Right lobe of liver (tissue), 4 donors: ENCODE data around the gene MRPS6.

Experiments used
- POLR2A ChIP-seq: fragments of 450-650 bp; IDR thresholded peaks from one replicate; pipeline ENCODE4 v1.6.1; 2017; ENCODE audit warnings: antibody characterized with exemption, mild to moderate bottlenecking
- TF ChIP-seq, protein P1 (sequence below), 4 donors: fragments of 200-600 bp in 3 of 4; fragments of 450-650 bp in 1 of 4; IDR thresholded peaks; one replicate each; pipeline versions ENCODE4 v1.5.1 to v1.8.0; 2016 to 2022; ENCODE audit warnings: antibody characterized with exemption in 4 of 4, mild to moderate bottlenecking in 2 of 4
- donor health status: DM: no; HTN: no; CAD: no.
- donor health status: DM: no; HTN: no; CAD: no.
- donor health status: DM: no; HTN: yes; CAD: no.

DNA sequence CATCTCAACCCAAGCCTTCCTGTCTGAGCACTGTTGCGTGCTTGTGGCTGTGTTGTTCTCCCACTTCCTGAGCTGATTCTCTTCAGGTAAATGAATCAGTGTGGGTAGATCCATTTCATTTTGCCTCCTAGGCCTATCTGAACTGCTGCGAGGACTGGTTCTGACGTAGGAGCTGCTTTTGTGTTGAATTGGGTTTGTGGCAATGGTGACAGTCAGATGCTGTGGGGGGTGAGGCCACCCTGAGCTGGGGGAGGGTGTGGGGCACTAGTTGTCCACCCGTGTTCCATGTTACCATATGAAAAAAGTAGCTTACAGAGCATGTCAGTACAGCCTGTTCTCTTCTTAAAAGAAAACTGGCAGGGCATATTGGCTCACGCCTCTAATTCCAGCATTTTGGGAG lies 81.5 kb downstream of the MRPS6 start:
- TF ChIP-seq, protein P1, sequence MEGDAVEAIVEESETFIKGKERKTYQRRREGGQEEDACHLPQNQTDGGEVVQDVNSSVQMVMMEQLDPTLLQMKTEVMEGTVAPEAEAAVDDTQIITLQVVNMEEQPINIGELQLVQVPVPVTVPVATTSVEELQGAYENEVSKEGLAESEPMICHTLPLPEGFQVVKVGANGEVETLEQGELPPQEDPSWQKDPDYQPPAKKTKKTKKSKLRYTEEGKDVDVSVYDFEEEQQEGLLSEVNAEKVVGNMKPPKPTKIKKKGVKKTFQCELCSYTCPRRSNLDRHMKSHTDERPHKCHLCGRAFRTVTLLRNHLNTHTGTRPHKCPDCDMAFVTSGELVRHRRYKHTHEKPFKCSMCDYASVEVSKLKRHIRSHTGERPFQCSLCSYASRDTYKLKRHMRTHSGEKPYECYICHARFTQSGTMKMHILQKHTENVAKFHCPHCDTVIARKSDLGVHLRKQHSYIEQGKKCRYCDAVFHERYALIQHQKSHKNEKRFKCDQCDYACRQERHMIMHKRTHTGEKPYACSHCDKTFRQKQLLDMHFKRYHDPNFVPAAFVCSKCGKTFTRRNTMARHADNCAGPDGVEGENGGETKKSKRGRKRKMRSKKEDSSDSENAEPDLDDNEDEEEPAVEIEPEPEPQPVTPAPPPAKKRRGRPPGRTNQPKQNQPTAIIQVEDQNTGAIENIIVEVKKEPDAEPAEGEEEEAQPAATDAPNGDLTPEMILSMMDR (IDR thresholded peaks at IDR 0.05) = no peak
- no peak for TF ChIP-seq POLR2A
